ENCODE measurements around the gene GPR55.

Gene GPR55

DNA sequence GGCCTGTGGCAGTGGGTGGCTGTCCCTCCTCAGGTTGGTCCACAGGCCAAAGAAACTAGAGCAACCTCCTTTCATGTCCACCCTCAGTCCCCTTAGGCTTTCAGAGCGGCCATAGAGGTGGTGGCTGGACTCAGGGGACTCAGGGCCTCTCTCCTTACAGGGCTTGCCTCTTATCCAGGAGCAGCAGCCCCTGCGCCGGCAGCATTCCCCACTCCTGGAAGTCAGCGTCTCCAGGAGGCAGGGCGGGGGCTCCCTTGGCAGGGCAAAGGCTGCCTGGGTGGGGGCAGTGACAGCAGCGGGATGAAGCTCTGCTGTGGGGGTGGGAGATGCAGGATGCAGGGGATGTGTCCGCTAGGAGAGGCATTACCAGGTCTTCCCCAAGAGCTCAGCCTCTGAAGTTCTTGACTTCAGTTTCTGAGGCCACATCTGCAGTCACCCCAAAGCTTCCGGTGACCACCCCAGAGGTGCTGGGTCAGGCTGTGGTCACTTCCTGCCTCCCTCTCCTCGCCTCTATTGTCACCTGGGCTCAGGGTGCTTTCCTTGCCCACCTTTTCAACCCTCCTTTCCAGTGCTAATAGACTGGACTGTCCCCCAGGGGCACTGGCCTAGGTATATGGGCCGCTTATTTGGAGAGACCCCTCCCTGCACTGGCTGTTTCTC lies 8.6 kb upstream of the GPR55 start:
- DNase-seq: no peak

DNA sequence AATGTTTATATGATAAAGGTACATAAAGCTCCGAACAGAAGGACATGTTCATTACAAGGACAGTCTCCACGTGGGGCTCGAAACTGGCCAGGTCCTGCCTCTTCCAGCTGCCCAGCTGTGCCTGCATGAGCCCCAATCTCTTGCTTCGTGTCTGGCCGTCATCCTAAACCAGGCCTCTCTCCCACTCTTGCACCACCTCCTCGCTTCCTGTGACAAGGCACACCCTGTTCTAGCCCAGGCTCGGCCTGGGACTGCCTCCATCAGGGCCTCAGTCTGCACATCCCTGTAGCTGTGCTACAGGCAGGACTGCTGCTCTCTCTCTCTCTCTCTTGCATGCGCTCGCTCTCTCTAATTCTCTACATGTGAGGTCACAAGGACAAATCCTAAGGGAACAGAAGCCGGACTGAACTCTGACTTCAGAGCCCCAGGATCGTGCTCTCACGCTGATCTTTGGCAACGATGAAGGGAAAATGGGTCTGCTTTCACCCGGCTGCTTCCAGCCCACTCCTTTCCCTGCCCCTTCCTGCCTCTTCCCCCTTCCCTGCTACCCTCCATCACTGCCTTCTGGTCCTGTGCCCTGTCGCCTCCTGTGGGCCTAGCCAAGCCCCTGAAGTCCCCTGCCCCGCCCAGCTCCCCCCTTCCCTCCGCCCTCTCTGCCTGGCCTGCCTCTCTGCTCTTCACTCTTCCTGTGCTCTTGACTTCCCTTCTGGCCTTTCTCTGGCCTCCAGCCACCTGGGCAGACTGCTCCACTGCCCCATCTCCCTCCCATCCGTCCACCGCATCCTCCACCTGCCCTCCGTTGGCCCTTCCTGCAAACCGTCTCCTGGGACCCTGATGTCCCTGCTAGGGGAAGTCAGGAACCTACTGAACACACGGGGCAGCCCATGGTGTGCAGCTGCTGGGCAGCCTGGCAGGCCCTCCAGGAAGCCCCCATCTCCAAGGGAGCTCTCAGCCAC lies 7.8 kb upstream of the GPR55 start:
- DNase-seq: no peak

DNA sequence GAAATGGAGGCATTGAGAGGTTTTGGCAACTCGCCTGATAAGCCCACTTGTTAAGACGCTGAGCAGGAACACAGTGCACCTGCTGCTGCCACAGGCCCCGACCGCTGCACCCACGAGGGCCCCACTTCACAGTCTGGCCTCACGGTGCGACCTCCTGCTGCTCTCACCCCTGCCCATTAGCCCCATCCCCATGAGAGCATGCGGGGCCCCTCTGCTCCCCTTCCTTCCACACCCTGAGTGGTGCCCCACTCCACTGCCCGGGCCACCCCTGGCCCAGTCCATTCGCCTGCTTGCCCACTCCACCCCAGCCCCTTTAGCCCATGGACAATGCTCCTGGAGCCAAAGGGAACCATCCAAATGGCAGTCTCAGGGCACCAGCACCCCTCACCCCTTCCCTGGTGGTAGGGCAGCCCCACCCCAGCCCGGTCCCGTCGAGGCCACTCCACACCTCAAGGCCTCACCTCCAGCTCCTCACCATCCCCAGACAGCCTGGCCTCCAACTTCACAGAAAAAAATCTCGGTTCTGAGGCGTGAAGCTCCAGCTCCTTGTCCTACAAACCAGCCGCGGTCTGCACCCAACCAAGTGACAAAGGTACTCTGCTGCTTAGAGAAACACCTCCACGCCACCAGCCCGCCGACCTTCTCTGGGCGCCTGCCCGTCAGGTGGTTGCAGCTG lies 6.7 kb upstream of the GPR55 start:
- DNase-seq: no peak

- no peak for DNase-seq
Measured at GRCh38 chr2:230930928-230931555, 6.0 kb upstream of the GPR55 start.

DNA sequence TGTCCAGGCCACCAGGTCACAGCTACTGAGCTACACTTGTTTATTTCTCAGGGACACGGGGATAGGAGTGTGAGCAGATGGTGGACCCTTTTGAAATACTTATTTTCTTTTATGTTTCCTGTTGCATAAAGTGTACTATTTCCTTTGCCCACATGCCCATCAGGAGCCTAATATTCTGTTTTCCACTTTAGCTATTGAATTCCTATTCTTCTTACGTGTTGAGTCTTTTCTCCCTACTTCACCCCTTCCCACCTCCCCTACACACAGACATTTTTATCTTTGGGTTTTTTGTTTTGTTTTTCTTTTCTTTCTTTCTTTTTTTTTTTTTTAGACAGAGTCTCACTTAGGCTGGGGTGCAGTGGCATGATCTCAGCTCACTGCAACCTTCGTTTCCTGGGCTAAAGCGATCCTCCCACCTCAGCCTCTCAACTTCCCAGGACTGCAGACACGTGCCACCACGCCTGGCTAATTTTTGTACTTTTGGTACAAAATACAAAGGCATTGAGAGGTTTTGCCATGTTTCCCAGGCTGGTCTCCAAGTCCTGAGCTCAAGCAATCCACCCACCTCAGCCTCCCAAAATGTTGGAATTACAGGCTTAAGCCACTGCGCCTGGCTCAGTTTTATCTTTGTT lies 5.2 kb upstream of the GPR55 start:
- DNase-seq: no peak

DNA sequence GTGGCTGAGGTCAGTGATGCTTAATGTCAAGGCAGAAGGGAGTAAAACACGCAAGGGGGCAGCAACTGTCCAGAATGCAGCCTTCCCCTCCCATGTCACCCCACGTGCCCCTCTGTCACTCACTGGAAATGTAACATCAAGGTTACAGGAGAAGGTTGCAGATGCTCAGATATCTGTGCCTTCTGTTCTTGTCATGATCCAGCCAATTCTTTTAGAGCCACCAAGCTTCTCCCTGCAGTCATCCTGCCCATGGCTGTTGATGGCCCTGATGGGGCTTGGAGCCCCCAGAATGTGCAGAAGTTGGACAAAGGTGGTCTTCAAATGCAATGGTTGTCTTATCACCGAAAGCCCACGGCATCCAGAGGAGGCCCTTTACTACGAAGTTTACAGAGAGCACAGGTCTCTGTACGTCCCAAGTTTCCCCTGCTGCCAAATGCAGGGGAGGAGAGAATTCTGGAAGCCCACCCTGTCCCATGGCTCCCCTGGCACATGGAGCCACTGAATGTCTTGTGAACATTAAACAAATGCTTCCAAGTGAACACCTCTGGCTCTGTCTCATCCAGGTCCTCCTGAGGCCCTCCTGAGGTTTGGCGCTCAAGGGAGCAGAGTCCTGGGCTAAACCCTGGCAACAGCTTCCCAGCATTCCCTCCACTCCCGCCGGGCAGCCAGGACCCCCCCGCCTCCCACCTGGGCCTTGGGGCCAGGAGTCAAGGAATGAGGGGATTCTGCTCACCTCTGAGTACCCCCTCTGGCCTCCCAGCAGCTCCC lies 4.5 kb upstream of the GPR55 start:
- DNase-seq: no peak

DNA sequence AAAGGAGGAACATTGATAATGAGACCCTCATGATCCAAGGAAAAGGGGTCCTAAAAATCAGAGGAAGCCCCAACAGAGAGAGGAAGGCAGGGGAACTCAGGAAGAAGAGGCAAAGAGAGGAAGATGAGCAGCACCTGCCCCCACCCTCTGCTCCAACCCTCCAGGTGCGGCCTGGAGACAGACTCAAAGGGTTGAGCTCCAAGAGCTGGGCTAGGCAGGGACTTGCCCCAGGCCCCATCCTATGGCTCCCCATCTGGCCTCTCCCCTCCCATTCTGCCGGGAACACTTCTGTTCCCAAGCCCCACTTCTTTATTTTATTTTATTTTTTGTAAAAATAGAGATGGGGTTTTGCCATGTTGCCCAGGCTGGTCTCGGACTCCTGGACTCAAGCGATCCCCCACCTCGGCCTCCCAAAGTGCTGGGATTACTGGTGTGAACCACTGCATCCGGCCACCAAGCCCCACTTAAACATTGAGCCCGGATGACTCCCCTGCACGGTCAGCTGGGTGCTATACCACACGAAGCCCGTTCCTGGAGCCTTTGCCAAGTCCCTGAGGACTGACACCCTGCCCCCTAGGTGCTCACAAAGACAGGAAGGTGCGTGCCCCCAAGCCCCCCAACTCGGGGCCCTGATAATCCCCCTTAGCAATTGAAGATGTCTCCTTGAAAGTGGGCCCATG lies 3.8 kb upstream of the GPR55 start:
- no peak for DNase-seq

DNA sequence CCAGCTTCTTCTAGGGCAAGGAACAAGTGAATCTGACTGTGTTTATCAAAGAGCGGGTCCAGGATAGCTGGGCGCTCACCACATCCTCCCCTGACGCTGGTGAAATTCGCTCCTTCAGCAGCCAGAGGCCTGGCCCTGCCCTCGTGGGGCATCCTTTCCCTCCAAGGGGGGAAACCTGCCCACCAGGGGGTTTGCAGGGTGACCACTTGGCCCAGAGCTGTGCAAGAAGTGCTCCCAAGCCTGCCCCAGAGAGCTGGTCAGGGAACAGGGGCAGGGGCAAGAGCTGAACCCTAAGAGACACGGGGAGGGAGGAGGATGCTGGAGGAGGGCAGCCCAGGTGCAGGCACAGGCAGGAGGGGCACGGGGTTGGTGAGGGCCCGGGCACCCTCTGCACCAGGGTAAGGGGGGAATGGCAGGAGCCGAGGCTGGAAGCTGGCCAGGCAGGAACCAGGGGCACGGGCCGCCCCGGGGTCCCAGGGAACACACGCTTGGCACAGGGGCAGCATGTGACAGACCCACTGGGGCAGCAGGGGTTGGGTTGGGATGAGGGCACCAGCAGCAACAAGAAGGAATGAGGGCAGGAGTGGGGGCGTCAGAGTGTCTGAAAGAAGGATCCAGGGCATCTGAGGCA lies 2.8 kb upstream of the GPR55 start:
- DNase-seq: no peak

- DNase-seq: peak; percentile 34
Measured at GRCh38 chr2:230925879-230926765, 1.1 kb upstream of the GPR55 start.

DNA sequence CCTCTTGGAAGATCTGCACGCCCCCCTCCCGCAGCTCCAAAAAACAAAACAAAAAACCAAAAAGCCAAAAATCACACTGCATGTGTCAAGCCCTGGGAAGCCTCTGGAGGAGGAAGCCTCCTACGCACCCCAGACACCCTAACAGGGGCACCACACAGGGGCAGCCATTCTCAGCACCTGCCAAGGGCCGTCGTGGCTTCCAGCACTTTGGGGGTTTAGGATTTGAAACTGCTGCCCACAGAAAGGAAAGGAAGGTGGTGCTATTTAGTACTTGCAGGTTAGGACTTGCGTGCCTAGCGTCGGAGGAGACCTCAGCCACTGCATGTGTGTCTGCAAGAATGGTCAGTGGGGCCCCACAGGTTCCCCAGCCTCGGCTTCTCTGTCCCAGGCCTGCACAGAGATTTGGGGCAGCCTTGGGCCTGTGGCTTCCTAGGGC lies 419 bp upstream of the GPR55 start:
- DNase-seq: no peak

DNA sequence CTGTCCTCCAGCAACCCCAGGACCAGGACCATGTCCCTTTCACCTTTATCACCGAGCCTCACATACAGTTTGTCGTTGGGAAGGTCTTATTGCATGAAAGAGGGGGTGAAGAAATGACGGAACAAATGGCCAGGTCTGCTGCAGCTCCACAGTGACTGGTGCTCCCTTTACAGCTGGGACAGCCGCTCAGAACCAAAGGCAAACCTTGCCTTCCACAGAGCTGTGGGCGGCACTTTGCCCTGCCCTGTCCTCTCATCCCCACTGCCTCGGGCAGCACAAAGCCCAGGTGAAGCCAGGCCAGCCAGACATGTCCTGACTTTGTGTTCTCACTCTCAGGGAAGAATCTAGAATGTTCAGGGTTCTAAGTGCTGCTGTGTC lies 961 bp downstream of the GPR55 start:
- no peak for DNase-seq

- no peak for DNase-seq
Measured at GRCh38 chr2:230922951-230923717, 1.9 kb downstream of the GPR55 start.

DNA sequence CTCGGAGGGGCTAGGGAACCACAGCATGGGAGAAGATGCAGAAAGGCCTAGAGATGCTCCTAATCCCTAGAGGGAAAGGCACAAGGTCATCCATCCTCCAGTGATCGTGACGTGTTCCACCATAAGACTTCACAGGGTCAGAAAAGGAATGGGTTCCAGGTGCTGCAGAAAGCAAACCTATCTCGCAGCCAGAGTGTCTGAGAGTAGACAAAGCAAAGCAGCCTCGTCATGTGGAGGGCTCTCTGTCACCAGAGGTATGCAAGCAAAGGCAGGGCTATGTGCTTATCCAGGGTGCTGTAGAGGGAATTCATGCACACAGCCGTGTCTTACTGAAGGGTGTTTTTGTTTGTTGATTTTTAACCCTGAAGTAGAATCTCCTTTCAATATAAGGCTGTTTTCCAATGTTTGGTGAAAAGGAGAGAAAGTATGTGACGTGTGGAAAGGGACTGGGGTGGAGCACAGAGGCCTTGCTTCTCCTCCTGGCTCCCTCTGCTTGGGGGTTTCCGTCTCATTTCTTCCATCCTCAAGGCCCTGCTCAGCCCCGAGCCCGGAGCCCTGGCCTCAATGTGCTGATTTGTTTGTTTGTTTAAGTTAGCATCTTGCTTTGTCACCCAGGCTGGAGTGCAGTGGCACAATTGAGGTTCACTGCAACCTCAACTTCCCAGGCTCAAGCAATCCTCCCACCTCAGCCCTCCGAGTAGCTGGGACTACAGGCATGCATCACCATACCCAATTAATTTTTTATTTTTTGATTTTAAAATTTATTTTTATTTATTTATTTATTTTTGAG lies 3.0 kb downstream of the GPR55 start:
- no peak for DNase-seq

- DNase-seq: no peak
Measured at GRCh38 chr2:230920167-230920566, 4.9 kb downstream of the GPR55 start.

DNA sequence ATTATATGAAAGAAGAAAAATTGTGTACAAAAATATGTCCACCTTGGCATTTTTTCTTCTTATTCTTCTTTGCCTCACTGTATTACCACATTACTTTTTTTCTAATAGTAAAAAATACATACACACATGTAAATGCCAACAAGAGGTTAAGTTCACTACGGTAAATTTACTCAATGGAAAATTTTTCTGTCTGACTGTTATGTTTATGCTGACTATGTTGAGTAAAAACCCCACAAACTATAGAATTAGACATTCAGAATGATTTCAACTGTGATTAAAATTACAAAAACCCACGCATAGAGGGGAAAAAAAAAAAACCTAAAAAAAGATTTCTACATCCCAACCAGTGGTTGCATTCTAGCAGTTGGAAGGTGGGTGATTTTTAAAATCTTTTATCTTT lies 5.4 kb downstream of the GPR55 start:
- DNase-seq: no peak

DNA sequence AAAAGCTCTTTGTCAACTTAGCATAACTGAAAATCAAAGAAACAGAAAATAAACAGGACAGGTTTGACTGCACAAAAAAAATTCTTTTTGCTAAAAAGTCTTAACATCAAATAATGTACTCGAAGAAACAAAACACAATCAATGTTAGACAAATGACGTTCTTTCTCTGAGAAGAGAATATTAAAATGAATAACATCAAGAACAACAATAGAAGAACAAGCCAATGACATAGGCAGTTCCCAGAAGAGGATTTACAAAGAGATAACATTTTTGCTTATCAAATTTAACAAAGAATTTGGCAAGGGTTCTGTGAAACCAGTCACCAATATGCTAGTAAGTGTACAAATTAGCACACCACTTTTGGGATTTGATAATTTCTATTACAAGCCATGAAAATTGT lies 5.8 kb downstream of the GPR55 start:
- DNase-seq: no peak

GRCh38 chr2:230916218-230916617 lies 8.8 kb downstream of the GPR55 start:
- DNase-seq: no peak

GRCh38 chr2:230915319-230915718 lies 9.7 kb downstream of the GPR55 start:
- DNase-seq: no peak
